ENCODE data around the gene ZSWIM1.

The ZSWIM1 gene

DNA sequence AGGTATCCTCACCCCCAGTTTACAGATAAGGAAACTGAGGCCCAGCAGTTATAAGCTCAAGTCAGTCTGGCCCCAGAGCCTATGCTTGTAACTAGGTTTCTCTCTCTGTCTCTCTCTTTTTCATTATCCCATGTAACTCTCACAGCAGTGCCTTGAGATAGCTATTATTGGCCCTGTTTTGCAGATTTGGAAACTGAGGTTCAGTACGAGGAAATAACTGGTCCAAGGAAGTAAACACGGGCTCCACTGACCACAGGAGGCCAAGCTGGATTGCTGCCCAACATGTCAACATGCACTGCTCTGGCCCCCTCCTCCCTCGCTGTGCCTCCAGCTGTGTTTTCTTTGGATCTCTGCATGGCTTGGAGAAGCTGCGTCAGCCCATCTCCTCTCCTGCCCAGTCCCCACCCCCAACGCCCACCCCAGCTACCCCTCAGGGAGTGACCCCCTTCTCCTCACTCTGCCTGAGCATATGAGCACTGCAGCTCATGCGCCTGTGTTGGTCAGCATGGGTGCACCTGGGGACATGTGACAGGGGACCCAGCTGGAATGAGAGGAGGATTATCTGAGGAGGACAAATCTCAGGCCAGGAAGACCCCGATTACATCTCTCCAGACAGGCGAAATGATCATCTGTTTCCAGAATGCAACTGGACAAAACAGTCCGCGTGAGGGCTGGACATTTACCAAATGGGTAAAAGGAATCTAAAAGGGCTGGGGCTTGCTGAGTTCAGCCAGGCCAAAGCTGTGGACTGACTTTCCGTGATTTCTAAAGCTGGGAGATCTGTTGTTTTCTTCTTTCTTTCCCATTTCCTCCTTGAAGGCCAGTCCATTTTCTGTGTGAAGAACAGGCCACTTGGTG, 38.7 kb downstream of the ZSWIM1 start:
- no peaks in the 10 kb centered on the region for H3K36me3 ChIP-seq (ENCODE audit: insufficient read depth)
- H3K4me2 ChIP-seq: no peak overlapping the region

DNA sequence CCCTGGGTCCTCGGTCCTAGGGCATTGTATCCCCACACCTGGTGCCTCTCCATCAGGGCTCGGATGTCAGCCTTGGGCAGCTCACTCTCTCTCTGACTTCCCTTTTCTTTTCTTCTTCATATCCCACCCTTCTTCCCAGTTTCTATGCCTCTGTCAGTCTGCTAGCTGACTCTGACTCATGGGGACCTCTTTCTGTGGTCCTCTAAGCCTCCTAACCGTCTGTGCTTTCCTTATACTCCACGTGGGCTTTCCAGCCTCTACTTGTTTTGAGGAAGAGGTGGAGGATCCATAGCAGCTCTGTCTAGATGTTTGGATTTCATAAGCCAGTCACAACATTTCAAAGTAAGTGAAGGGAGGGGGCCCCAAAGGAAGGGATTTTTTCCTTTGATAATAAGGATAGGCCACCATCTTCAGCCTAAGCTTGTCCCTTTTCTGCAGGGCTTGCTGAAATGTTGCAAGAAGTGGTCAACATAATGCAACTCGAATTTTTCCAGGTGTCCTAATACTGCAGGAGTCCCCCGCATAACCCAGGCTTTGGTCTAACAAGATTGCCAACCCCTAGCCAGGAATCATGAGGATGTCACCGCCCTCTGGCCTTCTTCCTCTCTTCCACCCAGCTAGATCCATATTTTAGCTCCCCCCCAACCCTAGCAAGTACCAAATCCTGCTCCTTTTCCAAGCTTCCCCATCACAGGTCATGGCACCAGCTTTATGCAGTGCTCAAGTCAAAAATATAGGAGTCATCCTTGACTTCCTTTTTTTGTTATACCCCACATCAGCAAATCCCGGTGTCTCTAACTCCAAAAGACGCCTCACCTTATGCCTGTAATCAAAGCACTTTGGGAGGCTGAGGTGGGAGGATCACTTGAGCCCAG, 39.7 kb downstream of the ZSWIM1 start:
- H3K4me2 ChIP-seq: no peak overlapping the region

More for the DNA sequence above, 38.7 kb downstream of the ZSWIM1 start:
- Histone ChIP-seq H3K9ac (no peak overlapping the region), H3K79me2 (ENCODE audit: insufficient read depth, low read depth) (no peaks in the 10 kb centered on the region), H3K4me3 (IDR thresholded peaks at IDR 0.05; ENCODE audit: insufficient read depth, low read depth, low read length) (no peak overlapping the region), H3K27me3 (ENCODE audit: insufficient read depth, low read depth) (no peaks in the 10 kb centered on the region), H3K27ac (no peak overlapping the region), H2AFZ (ENCODE audit: low read depth) (no peak overlapping the region), H4K20me1 (ENCODE audit: insufficient read depth) (no peaks in the 10 kb centered on the region), H3K4me1 (ENCODE audit: low read depth, poor library complexity, severe bottlenecking) (peaks cover 13% of the 10 kb centered on the region)
- no peak for TF ChIP-seq CTCF (conservative IDR thresholded peaks at IDR 0.05; ENCODE audit: low read depth, low read length)

GRCh38 chr20:45921337-45922189, 40.5 kb downstream of the ZSWIM1 start:
- Histone ChIP-seq H3K79me2 (ENCODE audit: insufficient read depth, low read depth) (no peaks in the 10 kb centered on the region), H3K27me3 (ENCODE audit: insufficient read depth, low read depth) (no peaks in the 10 kb centered on the region), H3K4me1 (ENCODE audit: low read depth, poor library complexity, severe bottlenecking) (peaks cover 20% of the 10 kb centered on the region), H3K27ac (no peak overlapping the region), H3K36me3 (ENCODE audit: insufficient read depth) (no peaks in the 10 kb centered on the region), H4K20me1 (ENCODE audit: insufficient read depth) (no peaks in the 10 kb centered on the region), H3K4me3 (IDR thresholded peaks at IDR 0.05; ENCODE audit: insufficient read depth, low read depth, low read length) (no peak overlapping the region), H3K4me2 (no peak overlapping the region), H3K9ac (no peak overlapping the region), H2AFZ (ENCODE audit: low read depth) (no peak overlapping the region)
- no peak for TF ChIP-seq CTCF (conservative IDR thresholded peaks at IDR 0.05; ENCODE audit: low read depth, low read length)

More for the DNA sequence above, 39.7 kb downstream of the ZSWIM1 start:
- Histone ChIP-seq H3K27ac (no peak overlapping the region), H3K27me3 (ENCODE audit: insufficient read depth, low read depth) (no peaks in the 10 kb centered on the region), H4K20me1 (ENCODE audit: insufficient read depth) (no peaks in the 10 kb centered on the region), H3K9ac (no peak overlapping the region), H3K4me3 (IDR thresholded peaks at IDR 0.05; ENCODE audit: insufficient read depth, low read depth, low read length) (no peak overlapping the region), H3K36me3 (ENCODE audit: insufficient read depth) (no peaks in the 10 kb centered on the region), H2AFZ (ENCODE audit: low read depth) (no peak overlapping the region), H3K4me1 (ENCODE audit: low read depth, poor library complexity, severe bottlenecking) (peaks cover 20% of the 10 kb centered on the region), H3K79me2 (ENCODE audit: insufficient read depth, low read depth) (no peaks in the 10 kb centered on the region)
- no peak for TF ChIP-seq CTCF (conservative IDR thresholded peaks at IDR 0.05; ENCODE audit: low read depth, low read length)
